OCI-LY7 (cell line): ENCODE results near the gene PKN2. TPM values are rescaled to one million over a fixed set of nuclear protein-coding genes. Genes with fewer than 3 reads are reported as not detected.

Experiments
- BruUV-seq: library from RNA; stranded (reverse); fragments of 400-500 nt; replicated peaks from 2 replicates; lab custom pipeline; 2021; lab: Mats Ljungman, UMichigan
- CTCF ChIA-PET: fragments of 300-600 bp; sonication (Branson Sonifier 250); formaldehyde crosslinking; loops from one replicate; lab custom pipeline; 2022; ENCODE audit warnings: antibody characterized with exemption; ENCODE audit not compliant: unreplicated experiment; lab: Charles Lee
- POLR2A ChIA-PET: fragments of 300-600 bp; sonication (Branson Sonifier 250); formaldehyde crosslinking; loops from one replicate; lab custom pipeline; 2022; ENCODE audit warnings: antibody characterized with exemption; lab: Charles Lee
- DNase-seq: peaks from one replicate; pipeline ENCODE4 v3.0.0-alpha.2; 2015; ENCODE audit warnings: low spot score
- H2AFZ ChIP-seq: fragments of 200-600 bp; sonication (generic), shearing (Covaris generic); 2 replicates; pipeline ENCODE4 v1.6.1; 2014; ENCODE audit warnings: mild to moderate bottlenecking, antibody characterized with exemption, low read length, moderate library complexity
- H3K27ac ChIP-seq: fragments of 200-600 bp; sonication (generic); 2 replicates; pipeline ENCODE4 v1.5.1; 2014; ENCODE audit warnings: mixed run types, low read depth, mild to moderate bottlenecking, moderate library complexity, low read length, inconsistent platforms; ENCODE audit not compliant: poor library complexity, severe bottlenecking
- H3K36me3 ChIP-seq: fragments of 200-600 bp; sonication (generic); 2 replicates; pipeline ENCODE4 v1.6.1; 2014; ENCODE audit warnings: mild to moderate bottlenecking, antibody characterized with exemption, low read length, moderate library complexity, mixed read lengths; ENCODE audit not compliant: insufficient read depth
- H3K4me1 ChIP-seq: fragments of 200-600 bp; sonication (generic); 2 replicates; pipeline ENCODE4 v1.5.1; 2014; ENCODE audit warnings: mild to moderate bottlenecking, low read length; ENCODE audit not compliant: insufficient read depth, poor library complexity, severe bottlenecking
- H3K4me2 ChIP-seq: fragments of 200-600 bp; sonication (generic); 2 replicates; pipeline ENCODE4 v1.6.1; 2014; ENCODE audit warnings: mild to moderate bottlenecking, low read length
- H3K4me3 ChIP-seq: fragments of 200-600 bp; sonication (generic); 2 replicates; pipeline ENCODE4 v1.5.1; 2014; ENCODE audit warnings: mild to moderate bottlenecking, low read depth, low read length; ENCODE audit not compliant: poor library complexity, severe bottlenecking
- H3K79me2 ChIP-seq: fragments of 200-600 bp; sonication (generic); 2 replicates; pipeline ENCODE4 v1.6.1; 2016; ENCODE audit warnings: low read depth, mild to moderate bottlenecking, low read length, moderate library complexity, mixed read lengths; ENCODE audit not compliant: insufficient read depth
- H3K9me2 ChIP-seq: fragments of 200-600 bp; sonication (generic); 2 replicates; pipeline ENCODE4 v1.6.1; 2016; ENCODE audit warnings: mild to moderate bottlenecking, low read length, mixed read lengths; ENCODE audit not compliant: insufficient read depth
- H3K9me3 ChIP-seq: fragments of 200-600 bp; sonication (generic); 2 replicates; pipeline ENCODE4 v1.6.1; 2014; ENCODE audit warnings: mild to moderate bottlenecking, mixed run types, low read length, mixed read lengths
- H4K20me1 ChIP-seq: fragments of 200-600 bp; sonication (generic); 2 replicates; pipeline ENCODE4 v1.6.1; 2014; ENCODE audit warnings: mild to moderate bottlenecking, antibody characterized with exemption, low read length, moderate library complexity, mixed read lengths; ENCODE audit not compliant: insufficient read depth
- EZH2phosphoT487 ChIP-seq: fragments of 200-600 bp; sonication (generic); IDR thresholded peaks from 2 replicates; pipeline ENCODE4 v1.6.1; 2018; ENCODE audit warnings: low read depth, borderline replicate concordance, mild to moderate bottlenecking, mixed run types, antibody characterized with exemption, low read length, moderate library complexity, mixed read lengths
- intact Hi-C: fragments of 100-400 bp; cut with micrococcal nuclease; formaldehyde crosslinking; loops from one replicate; pipeline ENCODE4 v1.10.0; 2022; ENCODE audit not compliant: unreplicated experiment
- total RNA-seq, 2 experiments: library from RNA; depleted of rRNA in 1 of 2; stranded (reverse); fragments of >200 nt in 1 of 2; shearing (Covaris generic) in 1 of 2; gene quantifications; 2 replicates each; pipeline ENCODE4 v1.2.3, GENCODE V29; 2014 to 2022
- TF ChIP-seq, protein P1 (sequence below): fragments of 200-600 bp; sonication (generic); conservative IDR thresholded peaks from 2 replicates; pipeline ENCODE4 v1.5.1; 2014; ENCODE audit warnings: mild to moderate bottlenecking, antibody characterized with exemption, low read length, moderate library complexity, mixed read lengths

The PKN2 gene
- total RNA-seq, 2 experiments from 2014 or later: 22.3 to 28.2 TPM

GRCh38 chr1:88875595-88875994 is 191.5 kb downstream of the PKN2 start:
- ChIA-PET POLR2A (interaction anchor here (0.6 to 1.5 kb wide), 5 partner anchors 8 to 263 kb away, joined by 3 to 4 read pairs (median 3); no protein-coding TSS in a partner anchor), CTCF (no interaction called here)
- no TSS peak for BruUV-seq
- Histone ChIP-seq H3K4me3 (no peak overlapping the region), H3K4me2 (no peak overlapping the region), H3K27ac (no peak overlapping the region), H3K4me1 (no peaks in the 10 kb centered on the region), H4K20me1 (no peaks in the 10 kb centered on the region; the same call in 1 of the 2 replicates), H3K79me2 (peaks cover 57% of the 10 kb centered on the region; the same call in 1 of the 2 replicates), H3K9me2 (no peaks in the 10 kb centered on the region), H2AFZ (no peak overlapping the region), H3K36me3 (peaks cover 59% of the 10 kb centered on the region), H3K9me3 (no peaks in the 10 kb centered on the region)
- no peak for DNase-seq
- intact Hi-C loops: no loop called here
- TF ChIP-seq, protein P1, sequence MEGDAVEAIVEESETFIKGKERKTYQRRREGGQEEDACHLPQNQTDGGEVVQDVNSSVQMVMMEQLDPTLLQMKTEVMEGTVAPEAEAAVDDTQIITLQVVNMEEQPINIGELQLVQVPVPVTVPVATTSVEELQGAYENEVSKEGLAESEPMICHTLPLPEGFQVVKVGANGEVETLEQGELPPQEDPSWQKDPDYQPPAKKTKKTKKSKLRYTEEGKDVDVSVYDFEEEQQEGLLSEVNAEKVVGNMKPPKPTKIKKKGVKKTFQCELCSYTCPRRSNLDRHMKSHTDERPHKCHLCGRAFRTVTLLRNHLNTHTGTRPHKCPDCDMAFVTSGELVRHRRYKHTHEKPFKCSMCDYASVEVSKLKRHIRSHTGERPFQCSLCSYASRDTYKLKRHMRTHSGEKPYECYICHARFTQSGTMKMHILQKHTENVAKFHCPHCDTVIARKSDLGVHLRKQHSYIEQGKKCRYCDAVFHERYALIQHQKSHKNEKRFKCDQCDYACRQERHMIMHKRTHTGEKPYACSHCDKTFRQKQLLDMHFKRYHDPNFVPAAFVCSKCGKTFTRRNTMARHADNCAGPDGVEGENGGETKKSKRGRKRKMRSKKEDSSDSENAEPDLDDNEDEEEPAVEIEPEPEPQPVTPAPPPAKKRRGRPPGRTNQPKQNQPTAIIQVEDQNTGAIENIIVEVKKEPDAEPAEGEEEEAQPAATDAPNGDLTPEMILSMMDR: no peak
- no peak for TF ChIP-seq EZH2phosphoT487

- BruUV-seq: no TSS peak
- no peak overlapping the region for H2AFZ ChIP-seq
- TF ChIP-seq, protein P1: no peak
- no peak for TF ChIP-seq EZH2phosphoT487
- no peaks in the 10 kb centered on the region; the same call in 1 of the 2 replicates for H4K20me1 ChIP-seq
- H3K4me3 ChIP-seq: no peak overlapping the region
- H3K4me1 ChIP-seq: no peaks in the 10 kb centered on the region
- H3K79me2 ChIP-seq: peaks cover 51% of the 10 kb centered on the region; the same call in 1 of the 2 replicates
- H3K36me3 ChIP-seq: peaks cover 62% of the 10 kb centered on the region
- H3K9me3 ChIP-seq: no peaks in the 10 kb centered on the region
- CTCF ChIA-PET: no interaction called here
- no peak overlapping the region for H3K4me2 ChIP-seq
- H3K9me2 ChIP-seq: no peaks in the 10 kb centered on the region
- DNase-seq: no peak
- no peak overlapping the region for H3K27ac ChIP-seq
- POLR2A ChIA-PET: interaction anchor here (0.5 to 2.4 kb wide), 10 partner anchors 9 to 1751 kb away, joined by 3 to 10 read pairs (median 4); partner anchors contain the start of gene PKN2
- intact Hi-C loops: loop anchor here (1.0 kb wide), 1 partner anchor 221 kb away; no protein-coding TSS in a partner anchor
These were observed 192.7 kb downstream of the PKN2 start for GRCh38 chr1:88876573-88877365.
